Transverse colon (tissue), 4 donors: ENCODE measurements around the gene IGF1. TPM values are rescaled to one million over a fixed set of nuclear protein-coding genes. Genes with fewer than 3 reads are reported as not detected.

Experiments
- DNase-seq: peaks from one replicate; pipeline ENCODE4 v3.0.0-alpha.2; 2019
- H3K27ac ChIP-seq, 4 donors: fragments of 200-600 bp; sonication (generic); 2 replicates each; pipeline ENCODE4 v1.5.1; 2016 to 2018; ENCODE audit warnings: inconsistent platforms in 4 of 4
- H3K27me3 ChIP-seq: fragments of 200-600 bp; sonication (generic); 2 replicates; pipeline ENCODE4 v1.5.1; 2017; ENCODE audit warnings: inconsistent platforms
- H3K36me3 ChIP-seq, 4 donors: fragments of 200-600 bp; sonication (generic); 2 replicates each; pipeline ENCODE4 v1.5.1; 2017 to 2019; ENCODE audit warnings: inconsistent platforms in 4 of 4
- H3K4me1 ChIP-seq, 4 donors: fragments of 200-600 bp; sonication (generic); 2 replicates each; pipeline ENCODE4 v1.5.1; 2017 to 2020; ENCODE audit warnings: inconsistent platforms in 4 of 4
- H3K4me3 ChIP-seq, 4 donors: fragments of 200-600 bp; sonication (generic); 1 replicate in 1 of 4; 2 replicates in 3 of 4; pipeline versions ENCODE4 v1.5.1 to v1.6.1; 2017 to 2019; ENCODE audit warnings: inconsistent platforms in 4 of 4
- H3K9me3 ChIP-seq, 2 donors: fragments of 200-600 bp; sonication (generic); 2 replicates each; pipeline ENCODE4 v1.5.1; 2017 to 2019; ENCODE audit warnings: inconsistent platforms in 2 of 2
- EP300 ChIP-seq: sonication (generic); formaldehyde crosslinking; IDR thresholded peaks from one replicate; pipeline ENCODE4 v1.6.1; 2017; ENCODE audit warnings: antibody characterized with exemption, low read depth
- POLR2A ChIP-seq: fragments of 450-650 bp; IDR thresholded peaks from one replicate; pipeline ENCODE4 v1.6.1; 2016; ENCODE audit warnings: antibody characterized with exemption, mild to moderate bottlenecking, moderate library complexity
- POLR2AphosphoS5 ChIP-seq, 3 donors: sonication (generic); formaldehyde crosslinking; IDR thresholded peaks; one replicate each; pipeline ENCODE4 v1.6.1; 2016; ENCODE audit warnings: antibody characterized with exemption in 3 of 3
- WGBS, 2 donors: methylation state at CpG; one replicate each; pipeline ENCODE4 v1.1.5; 2018; ENCODE audit warnings: low coverage in 1 of 2; 5-methylcytosine and 5-hydroxymethylcytosine counted together
- in situ Hi-C, 4 donors: fragments of 200-750 bp; cut with MboI; loops; one replicate each; pipeline versions ENCODE4 v1.15.0 to v1.15.1; 2017; ENCODE audit warnings: low sequenced_read_pairs in 3 of 4, low pct_ligation_motif_present in 1 of 4, low pct_unique_long_range_greater_than_20kb in 1 of 4
- intact Hi-C: fragments of 100-400 bp; cut with DNase I; formaldehyde crosslinking; loops from one replicate; pipeline ENCODE4 v1.15.1; 2023; ENCODE audit warnings: low total_unique reads
- total RNA-seq, 4 donors: library from RNA; depleted of rRNA; stranded (reverse); fragments of >200 nt; gene quantifications; one replicate each; pipeline ENCODE4 v1.1.0, GENCODE V29; 2016
- TF ChIP-seq, protein P1 (sequence below), 5 experiments: fragments of 200-600 bp in 3 of 5; fragments of 450-650 bp in 2 of 5; sonication (generic) in 3 of 5; IDR thresholded peaks; 1 replicate in 2 of 5; 2 replicates in 3 of 5; pipeline ENCODE4 v1.5.1; 2016 to 2017; ENCODE audit warnings: antibody characterized with exemption in 5 of 5, inconsistent platforms in 3 of 5, mild to moderate bottlenecking in 2 of 5, moderate library complexity in 1 of 5

The IGF1 gene
- total RNA-seq, 4 donors from 2014 or later: 2.2 to 15.5 (median 5.4) TPM

GRCh38 chr12:102503056-102503681 is 22.8 kb upstream of the IGF1 start:
- 55 to 67% methylated on average over 2 of the region's 2 CpGs for WGBS, 2 donors
- peak overlapping the region in 1 of 4 donors; percentile 20 for H3K27ac ChIP-seq
- in situ Hi-C loops: no loop called here

DNA sequence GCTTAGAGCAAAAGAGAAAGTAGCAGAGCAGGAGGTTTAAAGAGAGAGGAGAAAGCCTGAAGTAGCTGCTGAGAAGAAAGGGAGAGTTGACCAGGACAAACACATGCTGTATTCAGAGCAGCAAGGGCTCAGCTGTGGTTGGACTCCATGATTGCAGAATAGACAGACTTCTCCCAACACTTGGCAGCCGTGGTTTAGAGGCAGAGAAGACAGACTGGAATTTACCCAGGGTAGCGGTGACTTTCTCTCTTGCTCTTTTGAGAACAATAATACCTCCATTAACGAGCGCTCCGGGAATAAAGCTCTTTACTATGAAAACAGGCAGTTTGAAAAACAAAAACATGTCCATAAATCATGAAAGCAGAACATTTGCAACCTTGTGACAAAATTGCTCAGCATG is 21.4 kb upstream of the IGF1 start:
- intact Hi-C loops: no loop called here
- H3K27me3 ChIP-seq: no peaks in the 10 kb centered on the region
- H3K4me1 ChIP-seq: no peaks in the 10 kb centered on the region
- no peak for DNase-seq
- WGBS, 2 donors: 65 to 71% methylated on average over 5 of the region's 5 CpGs
- H3K9me3 ChIP-seq: no peaks in the 10 kb centered on the region
- in situ Hi-C loops: no loop called here
- H3K36me3 ChIP-seq: no peaks in the 10 kb centered on the region
- H3K27ac ChIP-seq: no peak overlapping the region
- TF ChIP-seq EP300 (no peak), POLR2AphosphoS5 (IDR thresholded peaks at IDR 0.05) (no peak), POLR2A (no peak)
- TF ChIP-seq, protein P1, sequence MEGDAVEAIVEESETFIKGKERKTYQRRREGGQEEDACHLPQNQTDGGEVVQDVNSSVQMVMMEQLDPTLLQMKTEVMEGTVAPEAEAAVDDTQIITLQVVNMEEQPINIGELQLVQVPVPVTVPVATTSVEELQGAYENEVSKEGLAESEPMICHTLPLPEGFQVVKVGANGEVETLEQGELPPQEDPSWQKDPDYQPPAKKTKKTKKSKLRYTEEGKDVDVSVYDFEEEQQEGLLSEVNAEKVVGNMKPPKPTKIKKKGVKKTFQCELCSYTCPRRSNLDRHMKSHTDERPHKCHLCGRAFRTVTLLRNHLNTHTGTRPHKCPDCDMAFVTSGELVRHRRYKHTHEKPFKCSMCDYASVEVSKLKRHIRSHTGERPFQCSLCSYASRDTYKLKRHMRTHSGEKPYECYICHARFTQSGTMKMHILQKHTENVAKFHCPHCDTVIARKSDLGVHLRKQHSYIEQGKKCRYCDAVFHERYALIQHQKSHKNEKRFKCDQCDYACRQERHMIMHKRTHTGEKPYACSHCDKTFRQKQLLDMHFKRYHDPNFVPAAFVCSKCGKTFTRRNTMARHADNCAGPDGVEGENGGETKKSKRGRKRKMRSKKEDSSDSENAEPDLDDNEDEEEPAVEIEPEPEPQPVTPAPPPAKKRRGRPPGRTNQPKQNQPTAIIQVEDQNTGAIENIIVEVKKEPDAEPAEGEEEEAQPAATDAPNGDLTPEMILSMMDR (IDR thresholded peaks at IDR 0.05): no peak
- no peak overlapping the region for H3K4me3 ChIP-seq

More at GRCh38 chr12:102503056-102503681, 22.8 kb upstream of the IGF1 start:
- Histone ChIP-seq H3K4me1 (no peaks in the 10 kb centered on the region), H3K4me3 (no peak overlapping the region), H3K27me3 (no peaks in the 10 kb centered on the region), H3K9me3 (no peaks in the 10 kb centered on the region), H3K36me3 (no peaks in the 10 kb centered on the region)
- intact Hi-C loops: no loop called here
- no peak for DNase-seq
- TF ChIP-seq EP300 (no peak), POLR2AphosphoS5 (IDR thresholded peaks at IDR 0.05) (no peak), POLR2A (no peak)
- TF ChIP-seq, protein P1 (IDR thresholded peaks at IDR 0.05): no peak

DNA sequence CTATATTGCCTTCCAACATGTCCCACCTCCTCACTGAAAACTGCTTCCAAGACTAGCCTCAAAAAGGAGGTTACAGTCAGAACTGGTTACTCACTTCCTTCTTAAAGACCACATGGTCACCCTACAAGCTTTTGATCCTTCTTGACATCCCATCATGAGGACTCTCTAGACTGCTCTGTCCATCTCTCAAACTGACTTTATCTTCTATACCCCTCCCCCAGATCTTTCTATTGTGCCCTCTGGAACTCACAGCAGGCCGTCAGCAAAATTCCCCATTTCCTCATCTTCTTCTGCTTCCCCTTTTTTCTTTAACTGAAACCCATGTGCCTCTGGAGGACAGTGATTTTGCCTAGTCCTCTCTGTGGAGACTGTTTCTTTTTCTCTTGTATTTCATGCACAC is 18.1 kb upstream of the IGF1 start:
- TF ChIP-seq, protein P1 (IDR thresholded peaks at IDR 0.05): no peak
- TF ChIP-seq POLR2A: no peak
- no peak for TF ChIP-seq POLR2AphosphoS5 (IDR thresholded peaks at IDR 0.05)
- TF ChIP-seq EP300: no peak
- Histone ChIP-seq H3K9me3 (no peaks in the 10 kb centered on the region), H3K27me3 (no peaks in the 10 kb centered on the region), H3K4me1 (no peaks in the 10 kb centered on the region), H3K27ac (no peak overlapping the region), H3K4me3 (no peak overlapping the region), H3K36me3 (no peaks in the 10 kb centered on the region)
- intact Hi-C loops: no loop called here
- in situ Hi-C loops: loop anchor here in 1 of 4 donors (25.0 kb wide), 1 partner anchor 561 kb away; no protein-coding TSS in a partner anchor
- DNase-seq: no peak
- 50 to 61% methylated on average over 1 of the region's 1 CpG for WGBS, 2 donors

GRCh38 chr12:102497743-102498142 is 17.4 kb upstream of the IGF1 start:
- Histone ChIP-seq H3K4me1 (no peaks in the 10 kb centered on the region), H3K36me3 (no peaks in the 10 kb centered on the region), H3K27me3 (no peaks in the 10 kb centered on the region), H3K9me3 (no peaks in the 10 kb centered on the region), H3K27ac (no peak overlapping the region), H3K4me3 (no peak overlapping the region)
- in situ Hi-C loops (loop anchor here in 1 of 4 donors (25.0 kb wide), 1 partner anchor 560 kb away; no protein-coding TSS in a partner anchor), intact Hi-C loops (no loop called here)
- DNase-seq: no peak
- 78 to 92% methylated on average over 1 of the region's 1 CpG for WGBS, 2 donors
- no peak for TF ChIP-seq POLR2AphosphoS5 (IDR thresholded peaks at IDR 0.05)
- no peak for TF ChIP-seq EP300
- TF ChIP-seq, protein P1 (IDR thresholded peaks at IDR 0.05): no peak
- no peak for TF ChIP-seq POLR2A
